ENCODE data around the gene TRPM1. TPM values are rescaled to one million over a fixed set of nuclear protein-coding genes. Genes with fewer than 3 reads are reported as not detected.

TRPM1 gene
- total RNA-seq, 4 donors from 2014 or later = not detected

GRCh38 chr15:31046759-31047359, 54.7 kb downstream of the TRPM1 start:
- in situ Hi-C loops (cut with MboI; ENCODE audit: low sequenced_read_pairs in 4 of 4) (no loop called here), intact Hi-C loops (cut with DNase I; ENCODE audit: low total_unique reads) (no loop called here)
- TF ChIP-seq POLR2A (IDR thresholded peaks at IDR 0.05) (no peak), CTCF (IDR thresholded peaks at IDR 0.05 in 4 of 5, conservative IDR thresholded peaks at IDR 0.05 in 1 of 5) (no peak)
- Histone ChIP-seq H3K36me3 (no peaks in the 10 kb centered on the region), H3K27me3 (no peaks in the 10 kb centered on the region), H3K4me1 (no peaks in the 10 kb centered on the region), H3K4me3 (no peak overlapping the region), H3K9me3 (peaks cover 0 to 3% (median 0%) of the 10 kb centered on the region in 3 donors), H3K27ac (no peak overlapping the region)
- ATAC-seq (no peak), DNase-seq (no peak)

GRCh38 chr15:31045606-31046005, 55.9 kb downstream of the TRPM1 start:
- intact Hi-C loops (cut with DNase I; ENCODE audit: low total_unique reads) = no loop called here
- no peaks in the 10 kb centered on the region for H3K4me1 ChIP-seq
- no peaks in the 10 kb centered on the region for H3K36me3 ChIP-seq
- peaks cover 0 to 3% (median 0%) of the 10 kb centered on the region in 3 donors for H3K9me3 ChIP-seq
- no peak for ATAC-seq
- in situ Hi-C loops (cut with MboI; ENCODE audit: low sequenced_read_pairs in 4 of 4) = no loop called here
- TF ChIP-seq CTCF (IDR thresholded peaks at IDR 0.05 in 4 of 5, conservative IDR thresholded peaks at IDR 0.05 in 1 of 5) (no peak), POLR2A (IDR thresholded peaks at IDR 0.05) (no peak)
- no peak overlapping the region for H3K27ac ChIP-seq
- no peak for DNase-seq
- no peaks in the 10 kb centered on the region for H3K27me3 ChIP-seq
- no peak overlapping the region for H3K4me3 ChIP-seq

- Histone ChIP-seq H3K36me3 (no peaks in the 10 kb centered on the region), H3K9me3 (peaks cover 0 to 3% (median 0%) of the 10 kb centered on the region in 3 donors), H3K27me3 (no peaks in the 10 kb centered on the region), H3K4me3 (no peak overlapping the region), H3K4me1 (no peaks in the 10 kb centered on the region), H3K27ac (no peak overlapping the region)
- in situ Hi-C loops (cut with MboI; ENCODE audit: low sequenced_read_pairs in 4 of 4) = no loop called here
- intact Hi-C loops (cut with DNase I; ENCODE audit: low total_unique reads) = no loop called here
- TF ChIP-seq POLR2A (IDR thresholded peaks at IDR 0.05) = no peak
- TF ChIP-seq CTCF (IDR thresholded peaks at IDR 0.05 in 4 of 5, conservative IDR thresholded peaks at IDR 0.05 in 1 of 5) = no peak
- DNase-seq (no peak), ATAC-seq (no peak)
Measured at GRCh38 chr15:31042751-31043150, 58.8 kb downstream of the TRPM1 start.

- Histone ChIP-seq H3K4me3 (no peak overlapping the region), H3K36me3 (no peaks in the 10 kb centered on the region), H3K4me1 (no peaks in the 10 kb centered on the region), H3K9me3 (peaks cover 0 to 3% (median 0%) of the 10 kb centered on the region in 3 donors), H3K27me3 (no peaks in the 10 kb centered on the region), H3K27ac (no peak overlapping the region)
- in situ Hi-C loops (cut with MboI; ENCODE audit: low sequenced_read_pairs in 4 of 4) = no loop called here
- ATAC-seq (no peak), DNase-seq (no peak)
- intact Hi-C loops (cut with DNase I; ENCODE audit: low total_unique reads) = no loop called here
- TF ChIP-seq CTCF (IDR thresholded peaks at IDR 0.05 in 4 of 5, conservative IDR thresholded peaks at IDR 0.05 in 1 of 5) (no peak), POLR2A (IDR thresholded peaks at IDR 0.05) (no peak)
Measured at GRCh38 chr15:31041610-31042009, 59.9 kb downstream of the TRPM1 start.

GRCh38 chr15:31040611-31041010, 60.9 kb downstream of the TRPM1 start:
- in situ Hi-C loops (cut with MboI; ENCODE audit: low sequenced_read_pairs in 4 of 4) = no loop called here
- H3K27me3 ChIP-seq = no peaks in the 10 kb centered on the region
- no peak for TF ChIP-seq POLR2A (IDR thresholded peaks at IDR 0.05)
- TF ChIP-seq CTCF (IDR thresholded peaks at IDR 0.05 in 4 of 5, conservative IDR thresholded peaks at IDR 0.05 in 1 of 5) = no peak
- peaks cover 0 to 3% (median 0%) of the 10 kb centered on the region in 3 donors for H3K9me3 ChIP-seq
- no peaks in the 10 kb centered on the region for H3K36me3 ChIP-seq
- no peak overlapping the region for H3K4me3 ChIP-seq
- no peaks in the 10 kb centered on the region for H3K4me1 ChIP-seq
- H3K27ac ChIP-seq = no peak overlapping the region
- intact Hi-C loops (cut with DNase I; ENCODE audit: low total_unique reads) = no loop called here
- ATAC-seq (no peak), DNase-seq (no peak)

All from gastrocnemius medialis (tissue), 4 donors.